ENCODE data around the gene SH3BGRL3.

GRCh38 chr1:26327956-26328362 is 48.1 kb downstream of the SH3BGRL3 start:
- TF ChIP-seq CTCF (IDR thresholded peaks at IDR 0.05) (no peak), POLR2A (IDR thresholded peaks at IDR 0.05) (no peak)

All from body of pancreas (tissue), 4 donors.